Gastrocnemius medialis (tissue), 4 donors: ENCODE data around the gene LARGE1. TPM values are rescaled to one million over a fixed set of nuclear protein-coding genes. Genes with fewer than 3 reads are reported as not detected.

Experiments used
- ATAC-seq, 2 donors: fragments of 150-250 bp; one replicate each; pipeline ENCODE4 v1.9.1; 2016
- DNase-seq, 2 donors: peaks; one replicate each; pipeline ENCODE4 v3.0.0-alpha.2; 2019
- H3K27ac ChIP-seq, 4 donors: fragments of 200-600 bp; sonication (generic); 1 replicate in 1 of 4; 2 replicates in 3 of 4; pipeline ENCODE4 v1.5.1; 2016 to 2018; ENCODE audit warnings: mild to moderate bottlenecking in 2 of 4, moderate library complexity in 1 of 4
- H3K27me3 ChIP-seq, 3 donors: fragments of 200-600 bp; sonication (generic) in 2 of 3; 1 replicate in 1 of 3; 2 replicates in 2 of 3; pipeline versions ENCODE4 v1.5.1 to v1.6.0; 2016 to 2019; ENCODE audit warnings: mild to moderate bottlenecking in 1 of 3, moderate library complexity in 1 of 3
- H3K36me3 ChIP-seq, 2 donors: fragments of 200-600 bp; sonication (generic) in 1 of 2; one replicate each; pipeline ENCODE4 v1.5.1; 2017 to 2018
- H3K4me1 ChIP-seq, 2 donors: fragments of 200-600 bp; sonication (generic) in 1 of 2; one replicate each; pipeline ENCODE4 v1.5.1; 2016 to 2017; ENCODE audit warnings: mild to moderate bottlenecking in 2 of 2
- H3K4me3 ChIP-seq, 4 donors: fragments of 200-600 bp; sonication (generic) in 3 of 4; 1 replicate in 1 of 4; 2 replicates in 3 of 4; pipeline ENCODE4 v1.5.1; 2016 to 2019; ENCODE audit warnings: mild to moderate bottlenecking in 2 of 4
- H3K9me3 ChIP-seq, 3 donors: fragments of 200-600 bp; sonication (generic) in 2 of 3; 1 replicate in 1 of 3; 2 replicates in 2 of 3; pipeline ENCODE4 v1.5.1; 2016 to 2019
- POLR2A ChIP-seq, 2 donors: fragments of 450-650 bp; IDR thresholded peaks; one replicate each; pipeline ENCODE4 v1.6.1; 2017; ENCODE audit warnings: antibody characterized with exemption in 2 of 2, mild to moderate bottlenecking in 2 of 2, moderate library complexity in 2 of 2
- in situ Hi-C, 4 donors: fragments of 200-750 bp; cut with MboI; loops; one replicate each; pipeline versions ENCODE4 v1.15.0 to v1.8.0; 2017; ENCODE audit warnings: low sequenced_read_pairs in 4 of 4
- intact Hi-C: fragments of 100-400 bp; cut with DNase I; formaldehyde crosslinking; loops from one replicate; pipeline ENCODE4 v1.15.1; 2023; ENCODE audit warnings: low total_unique reads
- total RNA-seq, 4 donors: library from RNA; depleted of rRNA; stranded (reverse); fragments of >200 nt; gene quantifications; one replicate each; pipeline versions ENCODE4 v1.1.0 to v1.2.3, GENCODE V29; 2016
- TF ChIP-seq, protein P1 (sequence below), 5 experiments: fragments of 450-650 bp in 3 of 5; fragments of 200-600 bp in 2 of 5; sonication (generic) in 2 of 5; IDR thresholded peaks in 4 of 5; conservative IDR thresholded peaks in 1 of 5; 1 replicate in 4 of 5; 2 replicates in 1 of 5; pipeline ENCODE4 v1.5.1; 2016 to 2019; ENCODE audit warnings: antibody characterized with exemption in 5 of 5, mild to moderate bottlenecking in 3 of 5, moderate library complexity in 3 of 5

Gene LARGE1
- total RNA-seq, 4 donors from 2014 or later: 48.5 to 91.0 (median 68.4) TPM

DNA sequence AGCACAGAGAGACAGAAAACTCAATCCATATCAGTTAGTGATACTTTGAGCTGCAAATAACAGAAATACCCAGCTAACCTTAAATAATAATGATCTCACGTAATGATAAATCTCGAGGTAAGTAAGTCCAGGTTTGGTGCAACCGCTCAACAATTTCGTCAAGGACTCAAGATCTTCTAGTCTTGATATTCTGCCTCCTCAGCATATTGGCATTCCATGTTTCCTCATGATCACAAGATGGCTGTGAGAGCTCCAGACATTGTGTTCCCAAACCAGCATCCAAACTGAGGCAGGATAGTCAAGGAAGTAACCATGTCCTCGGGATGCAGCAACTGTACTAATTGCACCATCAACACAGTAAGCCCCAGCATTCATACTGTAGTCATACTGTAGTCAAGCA lies 7.5 kb upstream of the LARGE1 start:
- Histone ChIP-seq H3K4me1 (peaks cover 10% of the 10 kb centered on the region in 2 donors), H3K4me3 (no peak overlapping the region), H3K9me3 (no peaks in the 10 kb centered on the region), H3K36me3 (no peaks in the 10 kb centered on the region), H3K27me3 (no peaks in the 10 kb centered on the region), H3K27ac (no peak overlapping the region)
- DNase-seq: no peak
- TF ChIP-seq, protein P1, sequence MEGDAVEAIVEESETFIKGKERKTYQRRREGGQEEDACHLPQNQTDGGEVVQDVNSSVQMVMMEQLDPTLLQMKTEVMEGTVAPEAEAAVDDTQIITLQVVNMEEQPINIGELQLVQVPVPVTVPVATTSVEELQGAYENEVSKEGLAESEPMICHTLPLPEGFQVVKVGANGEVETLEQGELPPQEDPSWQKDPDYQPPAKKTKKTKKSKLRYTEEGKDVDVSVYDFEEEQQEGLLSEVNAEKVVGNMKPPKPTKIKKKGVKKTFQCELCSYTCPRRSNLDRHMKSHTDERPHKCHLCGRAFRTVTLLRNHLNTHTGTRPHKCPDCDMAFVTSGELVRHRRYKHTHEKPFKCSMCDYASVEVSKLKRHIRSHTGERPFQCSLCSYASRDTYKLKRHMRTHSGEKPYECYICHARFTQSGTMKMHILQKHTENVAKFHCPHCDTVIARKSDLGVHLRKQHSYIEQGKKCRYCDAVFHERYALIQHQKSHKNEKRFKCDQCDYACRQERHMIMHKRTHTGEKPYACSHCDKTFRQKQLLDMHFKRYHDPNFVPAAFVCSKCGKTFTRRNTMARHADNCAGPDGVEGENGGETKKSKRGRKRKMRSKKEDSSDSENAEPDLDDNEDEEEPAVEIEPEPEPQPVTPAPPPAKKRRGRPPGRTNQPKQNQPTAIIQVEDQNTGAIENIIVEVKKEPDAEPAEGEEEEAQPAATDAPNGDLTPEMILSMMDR (IDR thresholded peaks at IDR 0.05 in 4 of 5, conservative IDR thresholded peaks at IDR 0.05 in 1 of 5): no peak
- TF ChIP-seq POLR2A (IDR thresholded peaks at IDR 0.05): no peak
- no peak for ATAC-seq
- intact Hi-C loops (loop anchor here (10.0 kb wide), 1 partner anchor 307 kb away; no protein-coding TSS in a partner anchor), in situ Hi-C loops (loop anchor here in 3 of 4 donors (5.0 to 25.0 kb wide), 3 partner anchors 177 to 615 kb away; no protein-coding TSS in a partner anchor)

DNA sequence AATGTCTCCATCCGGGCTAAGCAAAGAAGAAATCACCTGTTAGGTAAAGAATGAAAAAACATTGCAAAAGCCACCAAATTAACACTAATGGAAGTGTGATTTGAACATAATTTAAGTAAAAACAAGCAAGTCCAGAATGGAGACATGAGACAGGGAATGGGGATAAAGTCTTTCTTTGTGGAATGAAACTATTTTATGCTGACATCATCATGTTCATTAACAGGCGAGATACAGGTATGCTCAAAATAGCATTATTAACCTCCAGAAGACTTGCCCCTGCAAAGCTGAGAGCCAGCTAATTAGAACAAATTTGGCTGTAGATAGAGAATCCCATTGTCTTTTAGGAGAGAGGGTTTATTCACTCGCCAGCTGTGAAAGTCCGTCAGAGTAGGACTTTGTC lies 4.9 kb upstream of the LARGE1 start:
- Histone ChIP-seq H3K27me3 (no peaks in the 10 kb centered on the region), H3K9me3 (no peaks in the 10 kb centered on the region), H3K4me3 (no peak overlapping the region), H3K4me1 (peaks cover 10 to 13% of the 10 kb centered on the region in 2 donors), H3K36me3 (no peaks in the 10 kb centered on the region), H3K27ac (no peak overlapping the region)
- TF ChIP-seq, protein P1 (IDR thresholded peaks at IDR 0.05 in 4 of 5, conservative IDR thresholded peaks at IDR 0.05 in 1 of 5): no peak
- TF ChIP-seq POLR2A (IDR thresholded peaks at IDR 0.05): no peak
- in situ Hi-C loops (loop anchor here in 3 of 4 donors (5.0 to 25.0 kb wide), 3 partner anchors 180 to 613 kb away; no protein-coding TSS in a partner anchor), intact Hi-C loops (loop anchor here (10.0 kb wide), 1 partner anchor 310 kb away; no protein-coding TSS in a partner anchor)
- ATAC-seq: no peak
- no peak for DNase-seq

DNA sequence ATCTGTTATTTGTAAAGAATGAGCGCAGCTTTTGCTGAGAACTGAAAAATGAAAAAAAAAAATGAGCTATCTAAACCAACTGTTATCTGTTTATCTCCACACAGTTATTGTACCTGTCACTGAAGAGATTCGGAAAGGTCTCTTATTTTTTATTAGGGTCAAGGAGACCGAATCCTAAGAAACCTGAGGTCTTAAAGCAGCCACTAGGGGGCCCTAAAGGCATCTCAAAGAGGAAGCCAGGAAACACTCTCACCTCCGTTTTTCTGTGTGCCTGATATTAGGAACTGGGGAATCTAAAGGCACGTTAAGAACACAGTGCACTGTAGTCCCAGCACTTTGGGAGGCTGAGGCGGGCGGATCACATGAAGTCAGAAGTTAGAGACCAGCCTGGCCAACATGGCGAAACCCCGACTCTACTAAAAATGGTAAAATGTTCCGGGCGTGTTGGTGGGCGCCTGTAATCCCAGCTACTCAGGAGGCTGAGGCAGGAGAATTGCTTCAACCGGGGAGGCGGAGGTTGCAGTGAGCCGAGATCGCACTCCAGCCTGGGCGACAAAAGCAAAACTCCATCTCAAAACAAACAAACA lies 3.5 kb upstream of the LARGE1 start:
- TF ChIP-seq, protein P1 (IDR thresholded peaks at IDR 0.05 in 4 of 5, conservative IDR thresholded peaks at IDR 0.05 in 1 of 5): peak; percentile 54 to 84 (median 77)
- TF ChIP-seq POLR2A (IDR thresholded peaks at IDR 0.05): no peak
- Histone ChIP-seq H3K4me1 (peaks cover 16 to 18% of the 10 kb centered on the region in 2 donors), H3K36me3 (no peaks in the 10 kb centered on the region), H3K27me3 (no peaks in the 10 kb centered on the region), H3K27ac (no peak overlapping the region), H3K4me3 (peak overlapping the region in 3 of 4 donors; percentile 1 to 95 (median 71)), H3K9me3 (no peaks in the 10 kb centered on the region)
- DNase-seq (peak; percentile 23 to 53), ATAC-seq (no peak)
- in situ Hi-C loops (loop anchor here in 2 of 4 donors (10.0 kb wide), 1 partner anchor 181 kb away; no protein-coding TSS in a partner anchor), intact Hi-C loops (loop anchor here (2.0 to 10.0 kb wide), 4 partner anchors 101 to 311 kb away; no protein-coding TSS in a partner anchor)

DNA sequence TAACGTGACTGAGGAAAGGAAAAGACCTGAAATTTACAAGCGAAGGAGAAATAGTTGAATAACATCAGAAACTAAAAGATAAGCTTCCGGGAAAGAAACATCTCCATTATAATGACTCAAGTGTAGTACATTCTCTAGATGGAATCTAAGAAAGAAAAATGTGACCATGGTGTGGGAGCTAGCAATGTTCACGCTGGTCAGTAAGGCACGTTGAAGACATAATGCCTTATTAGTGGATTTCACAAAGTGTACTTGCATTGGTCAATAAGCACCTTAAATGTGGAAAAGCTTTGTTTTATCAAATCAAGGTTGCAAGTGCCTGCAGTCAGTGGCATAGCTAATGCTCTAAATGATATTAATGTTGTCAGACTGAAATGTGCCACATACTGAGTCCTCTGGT lies 2.8 kb upstream of the LARGE1 start:
- intact Hi-C loops (loop anchor here (2.0 to 10.0 kb wide), 4 partner anchors 101 to 312 kb away; no protein-coding TSS in a partner anchor), in situ Hi-C loops (loop anchor here in 2 of 4 donors (10.0 kb wide), 1 partner anchor 182 kb away; no protein-coding TSS in a partner anchor)
- H3K4me1 ChIP-seq: peaks cover 23 to 25% of the 10 kb centered on the region in 2 donors
- no peak for ATAC-seq
- no peak for TF ChIP-seq POLR2A (IDR thresholded peaks at IDR 0.05)
- TF ChIP-seq, protein P1 (IDR thresholded peaks at IDR 0.05 in 4 of 5, conservative IDR thresholded peaks at IDR 0.05 in 1 of 5): no peak
- DNase-seq: no peak
- H3K36me3 ChIP-seq: no peaks in the 10 kb centered on the region
- no peaks in the 10 kb centered on the region for H3K9me3 ChIP-seq
- H3K4me3 ChIP-seq: peak overlapping the region; percentile 71 to 95 (median 82)
- no peaks in the 10 kb centered on the region for H3K27me3 ChIP-seq
- H3K27ac ChIP-seq: peak overlapping the region; percentile 72 to 80 (median 76)
